Measurements from ENCODE around the gene PRKCH. TPM values are rescaled to one million over a fixed set of nuclear protein-coding genes. Genes with fewer than 3 reads are reported as not detected.

Gene PRKCH
- total RNA-seq, 1 experiment from 2014 or later: 12.4 TPM

DNA sequence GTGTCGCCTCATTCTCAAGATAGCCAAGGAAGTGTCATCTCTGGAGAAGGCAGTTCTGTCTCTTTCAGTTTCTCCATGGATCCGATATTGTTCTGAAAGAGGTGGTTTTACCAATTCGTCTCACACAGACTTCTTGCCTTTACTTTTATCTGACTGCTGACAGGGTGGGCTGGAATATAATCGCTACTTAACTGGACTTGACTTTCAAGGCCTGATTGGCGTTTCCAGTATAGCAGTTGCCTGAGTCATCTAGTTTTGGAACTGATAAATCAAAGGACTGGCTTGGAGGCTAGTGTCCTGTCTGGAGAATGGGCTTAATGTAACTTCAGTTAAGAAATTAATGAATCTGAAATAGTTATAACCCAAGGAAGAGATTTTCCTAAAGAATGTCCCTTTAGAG is 21.6 kb downstream of the PRKCH start:
- DNase-seq (ENCODE audit: unreplicated experiment): no peak
- H3K27me3 Mint-ChIP-seq (ENCODE audit: insufficient read depth, unreplicated experiment): no peaks in the 10 kb centered on the region
- TF ChIP-seq, protein P1, sequence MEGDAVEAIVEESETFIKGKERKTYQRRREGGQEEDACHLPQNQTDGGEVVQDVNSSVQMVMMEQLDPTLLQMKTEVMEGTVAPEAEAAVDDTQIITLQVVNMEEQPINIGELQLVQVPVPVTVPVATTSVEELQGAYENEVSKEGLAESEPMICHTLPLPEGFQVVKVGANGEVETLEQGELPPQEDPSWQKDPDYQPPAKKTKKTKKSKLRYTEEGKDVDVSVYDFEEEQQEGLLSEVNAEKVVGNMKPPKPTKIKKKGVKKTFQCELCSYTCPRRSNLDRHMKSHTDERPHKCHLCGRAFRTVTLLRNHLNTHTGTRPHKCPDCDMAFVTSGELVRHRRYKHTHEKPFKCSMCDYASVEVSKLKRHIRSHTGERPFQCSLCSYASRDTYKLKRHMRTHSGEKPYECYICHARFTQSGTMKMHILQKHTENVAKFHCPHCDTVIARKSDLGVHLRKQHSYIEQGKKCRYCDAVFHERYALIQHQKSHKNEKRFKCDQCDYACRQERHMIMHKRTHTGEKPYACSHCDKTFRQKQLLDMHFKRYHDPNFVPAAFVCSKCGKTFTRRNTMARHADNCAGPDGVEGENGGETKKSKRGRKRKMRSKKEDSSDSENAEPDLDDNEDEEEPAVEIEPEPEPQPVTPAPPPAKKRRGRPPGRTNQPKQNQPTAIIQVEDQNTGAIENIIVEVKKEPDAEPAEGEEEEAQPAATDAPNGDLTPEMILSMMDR (IDR thresholded peaks at IDR 0.05; ENCODE audit: unreplicated experiment): no peak
- no peaks in the 10 kb centered on the region for H3K9me3 Mint-ChIP-seq (ENCODE audit: unreplicated experiment)
- no peak overlapping the region for H3K4me3 Mint-ChIP-seq (ENCODE audit: unreplicated experiment)
- POLR2A ChIA-PET: interaction anchor here (1.8 kb wide), 1 partner anchor 20 kb away, joined by 6 read pairs; no protein-coding TSS in a partner anchor
- intact Hi-C loops (cut with micrococcal nuclease): no loop called here
- peak overlapping the region; percentile 79 for H3K27ac Mint-ChIP-seq (ENCODE audit: low read depth, unreplicated experiment)
- H3K4me1 Mint-ChIP-seq (ENCODE audit: insufficient read depth, unreplicated experiment): peaks cover 48% of the 10 kb centered on the region
- BruUV-seq (replicated peaks): no TSS peak
- CTCF ChIA-PET: no interaction called here
- H3K36me3 Mint-ChIP-seq (ENCODE audit: insufficient read depth, unreplicated experiment): no peaks in the 10 kb centered on the region

- BruUV-seq (replicated peaks): no TSS peak
- H3K27ac Mint-ChIP-seq (ENCODE audit: low read depth, unreplicated experiment): peak overlapping the region; percentile 79
- DNase-seq (ENCODE audit: unreplicated experiment): peak; percentile 39
- no peaks in the 10 kb centered on the region for H3K27me3 Mint-ChIP-seq (ENCODE audit: insufficient read depth, unreplicated experiment)
- no peaks in the 10 kb centered on the region for H3K9me3 Mint-ChIP-seq (ENCODE audit: unreplicated experiment)
- POLR2A ChIA-PET: interaction anchor here (1.6 to 1.8 kb wide), 2 partner anchors 17 to 20 kb away, joined by 5 to 6 read pairs; no protein-coding TSS in a partner anchor
- intact Hi-C loops (cut with micrococcal nuclease): no loop called here
- no peak overlapping the region for H3K4me3 Mint-ChIP-seq (ENCODE audit: unreplicated experiment)
- CTCF ChIA-PET: interaction anchor here (0.9 to 1.2 kb wide), 2 partner anchors 13 to 22 kb away, joined by 3 to 5 read pairs; partner anchors contain the start of gene PRKCH
- TF ChIP-seq, protein P1 (IDR thresholded peaks at IDR 0.05; ENCODE audit: unreplicated experiment): no peak
- H3K4me1 Mint-ChIP-seq (ENCODE audit: insufficient read depth, unreplicated experiment): peaks cover 51% of the 10 kb centered on the region
- H3K36me3 Mint-ChIP-seq (ENCODE audit: insufficient read depth, unreplicated experiment): no peaks in the 10 kb centered on the region
These were observed 22.1 kb downstream of the PRKCH start for GRCh38 chr14:61343471-61343870.

DNA sequence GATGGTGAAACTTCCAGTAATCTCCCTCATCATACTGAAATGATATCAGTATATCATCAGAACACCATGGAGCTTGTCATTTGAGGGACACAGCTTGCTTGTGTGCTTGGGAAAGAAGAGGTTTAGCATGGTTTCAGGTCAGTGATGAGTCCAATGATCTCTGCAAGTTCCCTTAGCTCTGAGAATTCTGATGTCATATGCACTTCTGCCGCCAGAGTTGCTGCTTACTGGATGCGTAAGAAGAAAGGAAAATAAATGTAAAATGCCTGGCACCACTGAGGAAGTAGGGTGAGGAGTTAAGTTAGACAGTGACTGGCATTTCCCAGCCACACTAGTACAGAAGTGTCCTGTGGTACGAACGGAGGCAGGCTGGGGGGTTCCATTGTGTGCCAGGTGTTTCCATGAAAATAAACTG is 22.6 kb downstream of the PRKCH start:
- ChIA-PET CTCF (interaction anchor here (0.7 to 1.2 kb wide), 3 partner anchors 14 to 52 kb away, joined by 3 to 5 read pairs (median 3); partner anchors contain the start of gene PRKCH), POLR2A (interaction anchor here (0.7 to 1.8 kb wide), 4 partner anchors 18 to 1378 kb away, joined by 3 to 6 read pairs (median 4); no protein-coding TSS in a partner anchor)
- no peaks in the 10 kb centered on the region for H3K9me3 Mint-ChIP-seq (ENCODE audit: unreplicated experiment)
- TF ChIP-seq, protein P1 (IDR thresholded peaks at IDR 0.05; ENCODE audit: unreplicated experiment): no peak
- no peak overlapping the region for H3K4me3 Mint-ChIP-seq (ENCODE audit: unreplicated experiment)
- peak overlapping the region; percentile 79 for H3K27ac Mint-ChIP-seq (ENCODE audit: low read depth, unreplicated experiment)
- no peak for DNase-seq (ENCODE audit: unreplicated experiment)
- intact Hi-C loops (cut with micrococcal nuclease): no loop called here
- H3K36me3 Mint-ChIP-seq (ENCODE audit: insufficient read depth, unreplicated experiment): no peaks in the 10 kb centered on the region
- H3K4me1 Mint-ChIP-seq (ENCODE audit: insufficient read depth, unreplicated experiment): peaks cover 51% of the 10 kb centered on the region
- no peaks in the 10 kb centered on the region for H3K27me3 Mint-ChIP-seq (ENCODE audit: insufficient read depth, unreplicated experiment)
- BruUV-seq (replicated peaks): TSS peak; percentile 27

DNA sequence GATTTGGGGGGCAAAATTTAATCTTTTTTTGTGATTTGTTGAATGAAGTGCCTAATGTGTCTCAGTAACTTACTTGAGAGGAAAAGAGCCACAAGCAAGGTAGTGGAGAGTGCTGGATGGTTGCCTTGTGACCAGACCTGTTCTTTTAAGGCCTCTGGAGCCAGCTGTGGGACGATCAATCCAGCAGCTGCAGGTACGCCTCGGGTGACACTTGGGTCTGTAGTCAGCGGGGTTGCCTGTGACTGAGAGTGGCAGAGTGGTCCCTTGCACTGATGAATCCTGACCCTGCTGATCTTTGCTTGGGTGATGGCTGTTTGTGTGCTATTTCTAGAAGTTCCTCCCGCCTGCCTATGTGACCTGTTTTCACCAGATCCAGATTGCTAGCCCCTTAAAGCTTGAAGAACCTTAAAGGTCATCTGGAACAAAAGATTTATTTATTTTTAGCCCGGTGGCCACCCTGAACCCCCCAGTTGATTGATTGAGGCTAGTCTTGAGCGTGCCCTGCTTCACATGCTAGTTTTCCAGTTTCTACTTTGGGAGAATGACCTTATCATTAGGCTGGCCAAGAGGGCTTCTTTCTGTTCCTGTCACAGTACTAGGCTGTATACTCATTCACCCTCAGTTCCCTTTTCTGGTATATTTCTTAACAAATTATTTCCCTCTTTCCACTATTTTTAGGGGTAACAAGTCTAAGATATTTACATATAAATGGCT is 23.2 kb downstream of the PRKCH start:
- DNase-seq (ENCODE audit: unreplicated experiment): no peak
- H3K36me3 Mint-ChIP-seq (ENCODE audit: insufficient read depth, unreplicated experiment): no peaks in the 10 kb centered on the region
- BruUV-seq (replicated peaks): no TSS peak
- peaks cover 51% of the 10 kb centered on the region for H3K4me1 Mint-ChIP-seq (ENCODE audit: insufficient read depth, unreplicated experiment)
- peak overlapping the region; percentile 79 for H3K27ac Mint-ChIP-seq (ENCODE audit: low read depth, unreplicated experiment)
- POLR2A ChIA-PET: interaction anchor here (0.7 to 1.8 kb wide), 4 partner anchors 18 to 1378 kb away, joined by 3 to 6 read pairs (median 4); no protein-coding TSS in a partner anchor
- H3K4me3 Mint-ChIP-seq (ENCODE audit: unreplicated experiment): no peak overlapping the region
- CTCF ChIA-PET: interaction anchor here (0.7 to 1.2 kb wide), 3 partner anchors 14 to 52 kb away, joined by 3 to 5 read pairs (median 3); partner anchors contain the start of gene PRKCH
- intact Hi-C loops (cut with micrococcal nuclease): no loop called here
- H3K9me3 Mint-ChIP-seq (ENCODE audit: unreplicated experiment): no peaks in the 10 kb centered on the region
- TF ChIP-seq, protein P1 (IDR thresholded peaks at IDR 0.05; ENCODE audit: unreplicated experiment): no peak
- H3K27me3 Mint-ChIP-seq (ENCODE audit: insufficient read depth, unreplicated experiment): no peaks in the 10 kb centered on the region

Measured in MCF 10A (cell line).